Stimulated activated CD8-positive, alpha-beta memory T cell treated with anti-CD3 and anti-CD28 coated beads, Interleukin-4, amount 100 ng/mL, for 24 hours (primary cell): ENCODE results near the gene TSPYL4.
"Not testable (repeated sequence)": the region's sequence is repeated elsewhere in the genome, so short reads cannot be mapped to it uniquely, and the experiment has no call there.

Source experiments
- DNase-seq: peaks from one replicate; pipeline ENCODE4 v3.0.0-alpha.2; 2020; ENCODE audit warnings: low read depth

TSPYL4 gene

GRCh38 chr6:116253505-116254296, at the start of gene TSPYL4:
Gene TSPYL4, minus strand, starts transcription at chr6:116254075. Its CDS starts 67 bp downstream, at chr6:116254008.
- peak; percentile 79 for DNase-seq

GRCh38 chr6:116301104-116301503, 47.2 kb upstream of the TSPYL4 start:
- DNase-seq, result no peak

- DNase-seq, result no peak
Measured at GRCh38 chr6:116300566-116300965, 46.7 kb upstream of the TSPYL4 start.

- DNase-seq, result no peak
Measured at GRCh38 chr6:116298973-116299372, 45.1 kb upstream of the TSPYL4 start.

- DNase-seq, result no peak
Measured at GRCh38 chr6:116298273-116298672, 44.4 kb upstream of the TSPYL4 start.

- DNase-seq, result no peak
Measured at GRCh38 chr6:116292553-116292952, 38.7 kb upstream of the TSPYL4 start.

DNA sequence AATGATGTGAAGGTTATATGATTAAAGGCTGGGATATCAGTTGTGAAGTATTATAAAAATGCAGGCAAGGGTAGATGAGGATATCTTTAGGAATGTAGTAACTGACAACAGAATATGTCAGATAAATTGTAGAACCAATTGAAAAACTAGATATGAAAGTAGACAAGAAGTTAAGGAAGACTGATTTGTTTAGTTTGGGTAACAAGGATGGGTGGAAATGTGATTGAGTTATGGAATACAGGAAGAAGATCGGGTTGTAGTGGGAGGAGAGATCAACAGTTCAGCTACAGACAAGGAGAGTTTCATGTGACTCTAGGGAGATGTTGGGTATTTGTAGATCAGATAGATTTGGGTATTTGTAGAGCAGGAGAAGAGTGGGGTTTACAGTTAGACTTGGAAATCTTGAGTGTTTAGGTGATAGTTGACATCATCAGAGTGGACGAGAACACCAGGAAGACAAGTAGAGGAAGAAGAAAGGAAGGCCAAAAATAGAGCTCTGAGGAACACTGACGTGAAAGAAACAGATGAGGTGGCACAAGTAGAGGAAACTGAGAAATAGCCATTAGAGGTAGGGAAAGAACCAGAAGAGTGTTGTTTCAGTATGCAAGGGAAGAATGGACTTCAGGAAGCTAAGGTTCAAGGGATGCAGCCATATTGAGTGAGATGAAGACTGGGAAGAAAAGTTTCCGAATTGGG, 38.0 kb upstream of the TSPYL4 start:
- no peak for DNase-seq

- DNase-seq, result no peak
Measured at GRCh38 chr6:116290799-116291198, 36.9 kb upstream of the TSPYL4 start.

GRCh38 chr6:116289876-116290275, 36.0 kb upstream of the TSPYL4 start:
- DNase-seq, result no peak

- DNase-seq, result no peak
Measured at GRCh38 chr6:116287689-116288282, 33.9 kb upstream of the TSPYL4 start.

GRCh38 chr6:116286773-116287358, 33.0 kb upstream of the TSPYL4 start:
- no peak for DNase-seq

DNA sequence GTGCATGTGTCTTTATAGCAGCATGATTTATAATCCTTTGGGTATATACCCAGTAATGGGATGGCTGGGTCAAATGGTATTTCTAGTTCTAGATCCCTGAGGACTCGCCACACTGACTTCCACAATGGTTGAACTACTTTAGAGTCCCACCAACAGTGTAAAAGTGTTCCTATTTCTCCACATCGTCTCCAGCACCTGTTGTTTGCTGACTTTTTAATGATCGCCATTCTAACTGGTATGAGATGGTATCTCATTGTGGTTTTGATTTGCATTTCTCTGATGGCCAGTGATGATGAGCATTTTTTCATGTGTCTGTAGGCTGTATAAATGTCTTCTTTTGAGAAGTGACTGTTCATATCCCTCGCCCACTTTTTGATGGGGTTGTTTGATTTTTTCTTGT, 31.1 kb upstream of the TSPYL4 start:
- not testable (repeated sequence) for DNase-seq

- DNase-seq, result no peak
Measured at GRCh38 chr6:116283191-116283590, 29.3 kb upstream of the TSPYL4 start.

- no peak for DNase-seq
Measured at GRCh38 chr6:116282698-116283097, 28.8 kb upstream of the TSPYL4 start.

- no peak for DNase-seq
Measured at GRCh38 chr6:116280933-116281316, 27.1 kb upstream of the TSPYL4 start.

DNA sequence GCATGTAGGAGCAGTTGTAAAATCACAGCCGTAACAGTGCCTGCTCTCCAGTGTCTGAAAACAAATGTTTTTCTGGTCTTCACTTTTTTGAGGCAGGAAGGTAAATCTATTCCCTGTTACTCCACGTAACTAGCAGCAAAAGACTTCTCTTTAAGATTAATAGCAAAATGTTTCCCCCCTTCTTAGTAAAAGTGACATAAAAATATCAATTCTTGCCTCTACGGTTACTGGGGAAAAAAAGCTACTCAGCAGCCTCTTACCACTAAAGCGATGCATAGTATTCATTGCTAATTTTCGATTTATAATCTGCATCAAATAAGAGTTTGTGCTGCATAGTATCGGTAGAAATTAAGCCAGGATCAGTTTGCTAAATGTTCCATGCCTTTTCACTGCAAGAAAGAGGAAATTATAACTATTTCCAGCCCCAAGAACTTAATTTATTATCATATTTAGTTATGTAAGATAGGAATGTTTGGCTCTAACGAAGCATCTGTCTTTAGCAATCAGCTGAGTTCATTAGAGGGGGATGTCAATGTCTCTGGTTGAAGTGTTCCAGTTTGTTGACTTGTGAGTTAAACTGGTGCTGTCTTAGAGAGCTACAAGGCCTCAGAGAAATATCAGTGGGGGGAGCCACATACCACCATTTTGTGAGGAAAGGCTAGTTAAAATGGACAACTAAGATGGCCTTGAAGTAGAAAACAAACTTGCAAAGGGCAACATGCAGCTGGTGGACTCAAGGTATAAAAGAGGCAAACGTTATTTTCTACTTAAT, 26.5 kb upstream of the TSPYL4 start:
- no peak for DNase-seq

DNA sequence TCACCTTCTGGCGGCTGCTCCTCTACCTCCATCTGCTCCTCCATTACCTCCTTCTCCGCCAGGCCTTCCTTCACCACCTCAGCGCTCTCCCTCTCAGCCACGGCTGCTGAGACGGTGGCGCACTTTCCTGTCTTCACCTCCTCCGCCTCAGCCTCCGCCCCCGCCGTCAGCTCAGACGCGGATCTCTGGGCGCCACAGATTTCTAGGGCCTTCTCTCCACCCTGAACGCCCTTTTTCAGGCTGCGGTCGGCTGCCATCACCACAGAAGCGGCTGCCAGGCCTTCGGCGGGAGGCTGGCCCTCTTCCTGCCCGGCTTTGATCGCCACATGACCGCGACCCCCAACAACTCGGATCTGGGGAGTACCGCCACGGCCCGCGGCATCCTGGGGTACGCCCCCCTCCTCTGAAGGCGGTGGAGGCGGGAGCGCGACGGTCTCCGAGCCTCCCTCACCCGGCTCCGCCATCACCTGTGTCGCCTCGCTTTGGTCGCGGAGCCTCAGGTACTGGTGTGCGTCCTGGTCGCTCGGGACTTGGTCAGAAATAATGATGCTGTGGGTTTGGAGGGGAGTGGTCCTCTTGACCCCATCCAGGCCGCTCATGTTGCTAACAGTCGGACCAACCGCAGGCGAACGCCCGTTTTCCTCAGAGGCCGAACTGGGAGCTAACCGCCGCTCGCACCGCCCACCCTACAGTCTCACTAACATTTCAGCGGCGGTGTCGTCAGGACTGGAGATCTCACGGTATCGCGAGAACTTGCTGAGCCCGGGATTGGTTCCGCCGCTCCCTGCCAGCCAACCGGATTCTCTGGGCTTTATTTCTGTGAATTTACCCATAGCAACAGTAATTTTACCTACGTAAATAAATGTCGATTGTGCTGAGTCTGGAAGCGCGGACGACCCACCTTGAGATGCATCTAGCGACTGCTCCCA, 25.6 kb upstream of the TSPYL4 start, which contains the start of gene TSPYL1:
Gene TSPYL1 (minus strand): TSS at position 699 of the 929 bp plus-strand sequence. CDS start 100 bp downstream, at position 599.
- peak; percentile 88 for DNase-seq

DNA sequence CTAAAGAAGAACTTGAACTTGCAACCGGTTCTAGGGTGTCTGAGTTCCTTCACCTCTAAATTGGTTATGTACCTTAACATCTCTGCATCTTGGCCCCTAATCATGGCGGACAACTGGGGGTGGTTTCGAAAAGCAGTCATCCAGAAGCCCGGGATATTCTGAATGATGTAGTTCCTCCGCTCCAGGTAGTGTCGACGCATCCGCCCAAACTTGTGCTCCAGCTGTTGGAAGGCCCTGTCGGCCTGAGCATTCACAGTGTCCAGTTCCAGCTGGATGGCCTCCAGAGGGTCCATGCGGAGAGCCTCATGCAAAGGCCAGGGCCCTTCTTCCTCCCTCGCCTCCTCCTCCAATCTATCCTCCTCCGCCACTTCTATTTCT, 25.0 kb upstream of the TSPYL4 start:
- no peak for DNase-seq

- no peak for DNase-seq
Measured at GRCh38 chr6:116278481-116278829, 24.6 kb upstream of the TSPYL4 start.

GRCh38 chr6:116277124-116277523, 23.2 kb upstream of the TSPYL4 start:
- no peak for DNase-seq
